Caco-2 (cell line): Measurements from ENCODE around the gene ITGAE. TPM values are rescaled to one million over a fixed set of nuclear protein-coding genes. Genes with fewer than 3 reads are reported as not detected.
"Not testable (repeated sequence)": the region's sequence is repeated elsewhere in the genome, so short reads cannot be mapped to it uniquely, and the experiment has no call there.

Experiments
- BruUV-seq: library from RNA; stranded (reverse); fragments of 400-500 nt; replicated peaks from 2 replicates; lab custom pipeline; 2021; lab: Mats Ljungman, UMichigan
- CTCF ChIA-PET: fragments of 300-600 bp; sonication (Branson Sonifier 250); formaldehyde crosslinking; loops from one replicate; lab custom pipeline; 2022; ENCODE audit warnings: antibody characterized with exemption; lab: Charles Lee
- POLR2A ChIA-PET: fragments of 300-600 bp; sonication (Branson Sonifier 250); formaldehyde crosslinking; loops from one replicate; lab custom pipeline; 2022; ENCODE audit warnings: antibody characterized with exemption; lab: Charles Lee
- DNase-seq, 2 experiments: peaks; one replicate each; pipeline versions ENCODE4 v3.0.0 to v3.0.0-alpha.2; 2020 to 2022
- H3K27me3 ChIP-seq: replicated peaks from 2 replicates; pipeline ENCODE4 v1.6.0; 2011; ENCODE audit warnings: low read length; ENCODE audit not compliant: control insufficient read depth, insufficient read depth
- H3K36me3 ChIP-seq: 2 replicates; pipeline ENCODE4 v1.5.1; 2011; ENCODE audit warnings: low read length; ENCODE audit not compliant: control insufficient read depth, insufficient read depth
- H3K4me1 ChIP-seq: fragments of 250-450 bp; sonication (Bioruptor Pico); 2 replicates; pipeline ENCODE4 v1.5.1; 2020; ENCODE audit warnings: mild to moderate bottlenecking
- H3K4me3 ChIP-seq: 2 replicates; pipeline ENCODE4 v1.5.1; 2011; ENCODE audit warnings: low read depth, mild to moderate bottlenecking, control low read depth, low read length
- H3K9me3 ChIP-seq: fragments of 250-450 bp; sonication (Bioruptor Pico); 2 replicates; pipeline ENCODE4 v1.5.1; 2020; ENCODE audit warnings: mild to moderate bottlenecking, moderate library complexity
- H3K27ac Mint-ChIP-seq: one replicate; pipeline ENCODE4 v1.8.0; 2022; ENCODE audit warnings: mixed read lengths; ENCODE audit not compliant: unreplicated experiment
- H3K27me3 Mint-ChIP-seq: one replicate; pipeline ENCODE4 v1.8.0; 2022; ENCODE audit warnings: mixed read lengths; ENCODE audit not compliant: insufficient read depth, unreplicated experiment
- H3K36me3 Mint-ChIP-seq: one replicate; pipeline ENCODE4 v1.8.0; 2022; ENCODE audit warnings: mild to moderate bottlenecking, mixed read lengths; ENCODE audit not compliant: insufficient read depth, unreplicated experiment
- H3K4me1 Mint-ChIP-seq: one replicate; pipeline ENCODE4 v1.8.0; 2022; ENCODE audit warnings: low read depth, mixed read lengths; ENCODE audit not compliant: unreplicated experiment
- H3K4me3 Mint-ChIP-seq: one replicate; pipeline ENCODE4 v1.8.0; 2022; ENCODE audit warnings: mild to moderate bottlenecking, moderate library complexity, mixed read lengths; ENCODE audit not compliant: unreplicated experiment
- H3K9me3 Mint-ChIP-seq: one replicate; pipeline ENCODE4 v1.8.0; 2022; ENCODE audit warnings: mixed read lengths; ENCODE audit not compliant: unreplicated experiment
- CTCF ChIP-seq, 2 experiments: fragments of 200-600 bp in 1 of 2; IDR thresholded peaks; 1 replicate in 1 of 2; 2 replicates in 1 of 2; pipeline versions ENCODE4 v1.5.1 to v1.8.0; 2011 to 2022; ENCODE audit warnings: antibody characterized with exemption in 1 of 2, control low read depth in 1 of 2, inconsistent platforms in 1 of 2, low read depth in 1 of 2, low read length in 1 of 2, mild to moderate bottlenecking in 1 of 2, moderate library complexity in 1 of 2; ENCODE audit not compliant: insufficient read depth in 1 of 2, severe bottlenecking in 1 of 2, unreplicated experiment in 1 of 2
- intact Hi-C: fragments of 100-400 bp; cut with micrococcal nuclease; formaldehyde crosslinking; loops from one replicate; pipeline ENCODE4 v1.10.0; 2022; ENCODE audit not compliant: unreplicated experiment
- total RNA-seq: library from RNA; stranded (reverse); gene quantifications from 2 replicates; pipeline ENCODE4 v1.2.3, GENCODE V29; 2022

Gene ITGAE
- total RNA-seq, 1 experiment from 2014 or later: 12.8 TPM

GRCh38 chr17:3704931-3705717 lies 95.9 kb downstream of the ITGAE start:
- Mint-ChIP-seq H3K4me3 (no peak overlapping the region), H3K9me3 (no peaks in the 10 kb centered on the region), H3K27ac (no peak overlapping the region), H3K4me1 (no peaks in the 10 kb centered on the region), H3K36me3 (no peaks in the 10 kb centered on the region), H3K27me3 (no peaks in the 10 kb centered on the region)
- ChIA-PET CTCF (no interaction called here), POLR2A (no interaction called here)
- no peaks in the 10 kb centered on the region for H3K27me3 ChIP-seq
- DNase-seq: no peak
- no peaks in the 10 kb centered on the region for H3K9me3 ChIP-seq
- no peaks in the 10 kb centered on the region for H3K36me3 ChIP-seq
- no peak overlapping the region for H3K4me3 ChIP-seq
- intact Hi-C loops: no loop called here
- no peaks in the 10 kb centered on the region for H3K4me1 ChIP-seq
- TF ChIP-seq CTCF (IDR thresholded peaks at IDR 0.05; ENCODE audit: insufficient read depth in 1 of 2, low read depth in 1 of 2, low read length in 1 of 2, severe bottlenecking in 1 of 2, unreplicated experiment in 1 of 2): no peak
- no TSS peak for BruUV-seq

- CTCF ChIA-PET, H3K27me3 Mint-ChIP-seq, POLR2A ChIA-PET, DNase-seq, H3K4me3 Mint-ChIP-seq, H3K27me3 ChIP-seq, BruUV-seq, H3K27ac Mint-ChIP-seq, H3K4me1 ChIP-seq, H3K4me3 ChIP-seq, intact Hi-C loops, H3K36me3 Mint-ChIP-seq, H3K9me3 ChIP-seq, H3K9me3 Mint-ChIP-seq, H3K36me3 ChIP-seq, H3K4me1 Mint-ChIP-seq: not testable (repeated sequence)
Observed at GRCh38 chr17:3702041-3702539, 98.9 kb downstream of the ITGAE start.

- Mint-ChIP-seq H3K27me3 (no peaks in the 10 kb centered on the region), H3K36me3 (no peaks in the 10 kb centered on the region), H3K9me3 (no peaks in the 10 kb centered on the region), H3K27ac (no peak overlapping the region), H3K4me3 (no peak overlapping the region), H3K4me1 (no peaks in the 10 kb centered on the region)
- no peak for DNase-seq
- Histone ChIP-seq H3K27me3 (no peaks in the 10 kb centered on the region), H3K9me3 (no peaks in the 10 kb centered on the region), H3K4me1 (no peaks in the 10 kb centered on the region), H3K4me3 (no peak overlapping the region), H3K36me3 (no peaks in the 10 kb centered on the region)
- POLR2A ChIA-PET: no interaction called here
- BruUV-seq: no TSS peak
- intact Hi-C loops: no loop called here
- TF ChIP-seq CTCF (IDR thresholded peaks at IDR 0.05; ENCODE audit: insufficient read depth in 1 of 2, low read depth in 1 of 2, low read length in 1 of 2, severe bottlenecking in 1 of 2, unreplicated experiment in 1 of 2): no peak
- CTCF ChIA-PET: no interaction called here
Observed at GRCh38 chr17:3699951-3700350, 101.0 kb downstream of the ITGAE start.
